Measurements from ENCODE around the gene FYN.

Gene FYN

DNA sequence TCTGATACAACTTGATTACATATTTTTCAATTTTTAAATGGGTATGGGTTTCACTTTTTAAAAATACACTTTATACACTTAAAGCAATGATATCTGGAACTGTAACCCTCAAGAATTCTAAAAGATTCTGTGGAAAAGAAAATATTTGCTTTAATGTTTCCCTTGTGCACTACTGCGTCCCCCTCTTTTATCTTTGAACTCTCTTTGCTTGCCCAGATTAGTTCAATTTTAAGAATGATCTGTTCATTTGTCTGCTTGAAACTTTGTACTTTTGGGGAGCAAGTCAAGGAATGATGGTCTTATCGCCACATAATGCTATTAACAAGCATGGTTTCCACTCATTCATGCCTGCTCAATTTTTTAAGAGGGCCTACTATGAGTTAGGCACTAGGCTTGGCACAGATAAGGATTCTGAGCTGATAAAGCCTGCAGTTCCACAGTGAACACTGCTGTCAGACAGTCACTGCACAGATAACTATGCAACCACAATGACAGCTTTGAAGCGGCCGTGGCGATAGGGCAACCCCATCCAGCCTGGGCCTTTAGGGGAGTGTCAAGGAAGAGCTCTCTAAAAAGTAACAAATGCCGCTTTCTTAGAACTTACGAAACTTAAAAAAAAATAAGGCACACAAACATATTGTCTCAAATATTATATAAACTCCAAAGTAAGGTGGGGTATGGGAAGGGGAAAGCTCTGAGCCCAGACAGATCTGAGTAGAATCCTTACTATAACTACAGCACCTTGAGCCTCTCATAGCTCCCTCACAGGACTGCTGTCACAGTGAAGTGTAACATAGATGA lies 29.7 kb downstream of the FYN start:
- no peak for DNase-seq (ENCODE audit: low read depth in 2 of 2)
- no peak overlapping the region for H3K4me3 ChIP-seq (replicated peaks in 1 of 2; ENCODE audit: low read depth in 2 of 2, low read length in 2 of 2)
- TF ChIP-seq, protein P1, sequence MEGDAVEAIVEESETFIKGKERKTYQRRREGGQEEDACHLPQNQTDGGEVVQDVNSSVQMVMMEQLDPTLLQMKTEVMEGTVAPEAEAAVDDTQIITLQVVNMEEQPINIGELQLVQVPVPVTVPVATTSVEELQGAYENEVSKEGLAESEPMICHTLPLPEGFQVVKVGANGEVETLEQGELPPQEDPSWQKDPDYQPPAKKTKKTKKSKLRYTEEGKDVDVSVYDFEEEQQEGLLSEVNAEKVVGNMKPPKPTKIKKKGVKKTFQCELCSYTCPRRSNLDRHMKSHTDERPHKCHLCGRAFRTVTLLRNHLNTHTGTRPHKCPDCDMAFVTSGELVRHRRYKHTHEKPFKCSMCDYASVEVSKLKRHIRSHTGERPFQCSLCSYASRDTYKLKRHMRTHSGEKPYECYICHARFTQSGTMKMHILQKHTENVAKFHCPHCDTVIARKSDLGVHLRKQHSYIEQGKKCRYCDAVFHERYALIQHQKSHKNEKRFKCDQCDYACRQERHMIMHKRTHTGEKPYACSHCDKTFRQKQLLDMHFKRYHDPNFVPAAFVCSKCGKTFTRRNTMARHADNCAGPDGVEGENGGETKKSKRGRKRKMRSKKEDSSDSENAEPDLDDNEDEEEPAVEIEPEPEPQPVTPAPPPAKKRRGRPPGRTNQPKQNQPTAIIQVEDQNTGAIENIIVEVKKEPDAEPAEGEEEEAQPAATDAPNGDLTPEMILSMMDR (IDR thresholded peaks at IDR 0.05; ENCODE audit: low read depth, low read length) = no peak

DNA sequence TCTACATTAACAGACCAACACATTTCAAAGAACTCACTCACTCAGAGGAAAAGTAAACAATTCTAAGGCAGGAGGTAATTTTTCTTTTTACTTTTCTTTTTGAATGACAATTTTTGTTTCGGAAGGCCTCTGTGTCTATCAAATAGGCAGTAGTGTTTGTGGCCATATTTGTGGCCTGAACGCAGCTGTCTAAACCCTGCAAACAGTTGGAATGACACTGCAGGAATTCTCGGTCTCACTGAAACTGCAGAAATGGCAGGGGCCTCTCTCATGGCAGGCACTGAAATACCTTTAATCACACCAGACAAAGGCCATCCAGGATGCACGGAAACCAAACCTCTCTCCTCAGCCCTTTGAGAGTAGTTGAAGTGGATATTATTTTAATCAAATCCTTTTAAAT lies 30.4 kb downstream of the FYN start:
- DNase-seq (ENCODE audit: low read depth in 2 of 2) = peak in 1 of 2 donors; percentile 55
- no peak overlapping the region for H3K4me3 ChIP-seq (replicated peaks in 1 of 2; ENCODE audit: low read depth in 2 of 2, low read length in 2 of 2)
- TF ChIP-seq, protein P1 (IDR thresholded peaks at IDR 0.05; ENCODE audit: low read depth, low read length) = no peak

DNA sequence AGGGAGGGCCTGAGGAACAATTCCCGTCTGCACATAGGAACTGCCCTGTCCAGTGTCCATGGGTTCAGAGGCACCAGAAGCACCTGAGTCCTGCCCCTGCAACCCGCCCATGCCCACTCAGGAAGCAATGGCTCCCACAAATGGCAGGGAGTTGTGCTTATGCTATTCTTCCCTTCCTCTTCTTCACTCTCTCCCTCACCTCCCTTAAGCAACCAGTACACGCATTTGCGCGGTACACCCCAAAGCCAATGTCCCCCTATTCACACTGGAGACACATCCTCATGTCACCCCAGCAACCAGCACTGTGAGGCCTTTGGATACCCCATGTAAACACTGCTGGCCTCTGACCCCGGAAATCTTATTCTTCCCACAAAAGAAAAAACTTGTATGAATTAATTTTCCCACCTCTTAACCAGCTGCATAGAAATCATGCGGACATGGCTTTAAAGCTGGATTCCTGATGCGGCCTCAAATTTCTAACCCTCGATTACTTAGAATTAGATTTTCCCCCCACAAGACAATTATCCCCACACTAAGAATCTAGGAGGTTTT lies 30.9 kb downstream of the FYN start:
- DNase-seq (ENCODE audit: low read depth in 2 of 2) = no peak
- H3K4me3 ChIP-seq (replicated peaks in 1 of 2; ENCODE audit: low read depth in 2 of 2, low read length in 2 of 2) = no peak overlapping the region
- TF ChIP-seq, protein P1 (IDR thresholded peaks at IDR 0.05; ENCODE audit: low read depth, low read length) = no peak

DNA sequence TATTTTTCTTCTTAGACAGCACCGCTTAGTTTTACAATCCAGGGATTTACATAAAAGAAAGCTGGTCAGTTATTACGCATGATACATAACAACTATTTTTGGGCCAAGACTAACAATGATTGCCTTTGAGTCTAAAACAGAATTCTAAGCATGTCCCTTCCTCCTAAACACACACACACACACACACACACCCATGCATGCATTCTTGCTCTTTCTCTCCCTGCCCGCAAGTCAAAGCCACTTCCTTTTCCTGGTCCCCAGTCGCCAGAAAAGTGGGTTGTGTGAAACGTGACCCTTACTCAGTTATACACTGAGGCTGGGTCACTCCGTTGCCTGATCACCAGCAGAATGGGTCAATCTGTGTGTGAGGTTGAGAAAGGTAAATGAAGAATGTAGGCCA lies 31.4 kb downstream of the FYN start:
- TF ChIP-seq, protein P1 (IDR thresholded peaks at IDR 0.05; ENCODE audit: low read depth, low read length) = no peak
- peak; percentile 79 to 92 for DNase-seq (ENCODE audit: low read depth in 2 of 2)
- H3K4me3 ChIP-seq (replicated peaks in 1 of 2; ENCODE audit: low read depth in 2 of 2, low read length in 2 of 2) = no peak overlapping the region

DNA sequence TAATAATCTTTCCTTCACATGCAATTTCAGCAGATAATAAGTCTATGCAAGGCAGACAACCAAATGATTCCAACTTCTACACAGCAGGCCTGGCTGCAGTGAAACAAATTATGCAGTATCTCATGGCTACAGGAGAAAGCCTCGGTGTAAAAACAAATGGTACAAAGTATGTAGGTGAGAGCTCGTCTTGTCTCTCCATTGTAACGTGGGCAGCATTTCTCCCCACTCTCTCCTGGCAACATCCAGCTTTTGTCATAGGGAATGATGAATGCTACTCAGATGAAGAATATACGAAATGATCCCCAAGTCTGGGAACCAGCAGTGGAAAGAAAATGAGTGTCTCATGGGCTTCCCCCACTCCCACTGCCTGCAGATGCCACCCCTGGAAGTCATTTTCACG lies 32.4 kb downstream of the FYN start:
- no peak overlapping the region for H3K4me3 ChIP-seq (replicated peaks in 1 of 2; ENCODE audit: low read depth in 2 of 2, low read length in 2 of 2)
- TF ChIP-seq, protein P1 (IDR thresholded peaks at IDR 0.05; ENCODE audit: low read depth, low read length) = no peak
- DNase-seq (ENCODE audit: low read depth in 2 of 2) = no peak

DNA sequence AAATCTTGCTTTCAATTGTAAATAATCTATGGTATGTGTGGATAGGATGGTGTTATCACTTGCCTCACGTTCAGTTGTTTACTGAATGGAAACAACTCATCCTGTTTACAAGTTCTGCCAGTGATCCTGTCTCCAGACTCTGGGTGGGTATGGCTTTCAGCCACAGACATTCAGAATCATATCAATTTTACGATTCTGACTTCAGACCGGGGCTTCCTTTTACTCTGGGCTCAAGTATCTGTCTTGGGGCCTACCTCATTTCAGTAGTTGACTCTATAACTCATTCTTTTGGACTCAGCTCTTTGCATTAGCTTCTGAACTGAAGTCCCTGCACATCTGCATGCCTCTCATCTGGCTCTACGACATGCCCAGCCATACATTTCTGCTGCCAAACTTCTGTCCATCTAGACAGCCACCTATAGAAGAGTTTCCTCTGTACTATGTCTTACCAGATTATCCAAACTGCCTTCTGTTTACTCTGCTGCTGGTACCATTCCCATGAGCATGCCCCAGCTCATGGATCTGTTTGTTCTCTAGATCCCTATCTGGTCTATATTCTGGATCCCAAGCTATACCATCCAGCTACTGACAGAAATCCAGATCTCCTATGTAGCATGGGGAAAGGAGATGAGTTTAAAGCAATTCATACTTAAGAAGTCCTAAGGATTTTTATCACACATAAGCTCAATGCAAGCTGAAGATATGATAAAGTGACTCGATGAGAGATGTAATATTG lies 34.3 kb downstream of the FYN start:
- no peak overlapping the region for H3K4me3 ChIP-seq (replicated peaks in 1 of 2; ENCODE audit: low read depth in 2 of 2, low read length in 2 of 2)
- TF ChIP-seq, protein P1 (IDR thresholded peaks at IDR 0.05; ENCODE audit: low read depth, low read length) = no peak
- no peak for DNase-seq (ENCODE audit: low read depth in 2 of 2)

Measured in cardiac fibroblast (primary cell).